Mesendoderm (in vitro differentiated cells): Measurements from ENCODE around the gene NPIPB5. TPM values are rescaled to one million over a fixed set of nuclear protein-coding genes. Genes with fewer than 3 reads are reported as not detected.
"Not testable (repeated sequence)": the region's sequence is repeated elsewhere in the genome, so short reads cannot be mapped to it uniquely, and the experiment has no call there.

Source experiments
- DNase-seq: peaks from one replicate; pipeline ENCODE4 v3.0.0; 2013
- H2AK5ac ChIP-seq: 2 replicates; pipeline ENCODE4 v1.6.1; 2013; ENCODE audit warnings: low read length, inconsistent platforms
- H2BK120ac ChIP-seq: 2 replicates; pipeline ENCODE4 v1.6.1; 2013; ENCODE audit warnings: low read depth, mild to moderate bottlenecking, low read length, moderate library complexity, mixed read lengths
- H2BK15ac ChIP-seq: replicated peaks from 2 replicates; pipeline ENCODE4 v1.6.1; 2013; ENCODE audit warnings: low read depth, mild to moderate bottlenecking, moderate library complexity
- H2BK5ac ChIP-seq: 2 replicates; pipeline ENCODE4 v1.6.1; 2013; ENCODE audit warnings: low read length, inconsistent platforms
- H3K18ac ChIP-seq: 2 replicates; pipeline ENCODE4 v1.6.1; 2013; ENCODE audit warnings: mild to moderate bottlenecking, low read length, mixed read lengths
- H3K23ac ChIP-seq: one replicate; pipeline ENCODE4 v1.6.1; 2013; ENCODE audit warnings: low read length
- H3K27ac ChIP-seq: 2 replicates; pipeline ENCODE4 v1.5.1; 2013; ENCODE audit warnings: low read depth, mild to moderate bottlenecking, inconsistent platforms, low read length, moderate library complexity
- H3K27me3 ChIP-seq: 2 replicates; pipeline ENCODE4 v1.6.1; 2013; ENCODE audit warnings: low read length, control low read depth, mild to moderate bottlenecking, inconsistent platforms; ENCODE audit not compliant: insufficient read depth, poor library complexity
- H3K36me3 ChIP-seq: 2 replicates; pipeline ENCODE4 v1.6.1; 2013; ENCODE audit warnings: low read length, inconsistent platforms; ENCODE audit not compliant: control insufficient read depth, insufficient read depth
- H3K4ac ChIP-seq: one replicate; pipeline ENCODE4 v1.6.1; 2013; ENCODE audit warnings: low read depth, mild to moderate bottlenecking, low read length, moderate library complexity
- H3K4me1 ChIP-seq: 2 replicates; pipeline ENCODE4 v1.6.1; 2013; ENCODE audit warnings: low read depth, low read length, inconsistent platforms; ENCODE audit not compliant: control insufficient read depth
- H3K4me2 ChIP-seq: 2 replicates; pipeline ENCODE4 v1.6.1; 2013; ENCODE audit warnings: low read length
- H3K4me3 ChIP-seq: 2 replicates; pipeline ENCODE4 v1.5.1; 2013; ENCODE audit warnings: mild to moderate bottlenecking, low read length
- H3K56ac ChIP-seq: one replicate; pipeline ENCODE4 v1.6.1; 2013; ENCODE audit warnings: low read length
- H3K79me1 ChIP-seq: 2 replicates; pipeline ENCODE4 v1.6.1; 2013; ENCODE audit warnings: low read length, inconsistent platforms
- H3K79me2 ChIP-seq: 2 replicates; pipeline ENCODE4 v1.6.1; 2013; ENCODE audit warnings: mild to moderate bottlenecking, low read length; ENCODE audit not compliant: control insufficient read depth, insufficient read depth
- H3K9ac ChIP-seq: 2 replicates; pipeline ENCODE4 v1.6.1; 2013; ENCODE audit warnings: low read length, inconsistent platforms
- H4K5ac ChIP-seq: one replicate; pipeline ENCODE4 v1.6.1; 2013; ENCODE audit warnings: low read length
- H4K8ac ChIP-seq: one replicate; pipeline ENCODE4 v1.6.1; 2013; ENCODE audit warnings: low read depth, mild to moderate bottlenecking, control low read depth, low read length, moderate library complexity
- WGBS: extraction: QIAGEN DNeasy Blood & Tissue Kit; methylation state at CpG from one replicate; pipeline ENCODE4 v1.1.7; 2013; ENCODE audit warnings: low lambda C conversion rate, missing lambda C conversion rate; ENCODE audit not compliant: insufficient coverage; ENCODE audit errors: extremely low coverage; 5-methylcytosine and 5-hydroxymethylcytosine counted together
- small RNA-seq: library from polyadenylated mRNA; stranded (forward); fragments of <200 nt; extraction: miRNeasy Mini kit (QIAGEN cat#:217004); gene quantifications from one replicate; pipeline ENCODE3, GENCODE V24; 2013; ENCODE audit not compliant: insufficient read depth

NPIPB5 gene

DNA sequence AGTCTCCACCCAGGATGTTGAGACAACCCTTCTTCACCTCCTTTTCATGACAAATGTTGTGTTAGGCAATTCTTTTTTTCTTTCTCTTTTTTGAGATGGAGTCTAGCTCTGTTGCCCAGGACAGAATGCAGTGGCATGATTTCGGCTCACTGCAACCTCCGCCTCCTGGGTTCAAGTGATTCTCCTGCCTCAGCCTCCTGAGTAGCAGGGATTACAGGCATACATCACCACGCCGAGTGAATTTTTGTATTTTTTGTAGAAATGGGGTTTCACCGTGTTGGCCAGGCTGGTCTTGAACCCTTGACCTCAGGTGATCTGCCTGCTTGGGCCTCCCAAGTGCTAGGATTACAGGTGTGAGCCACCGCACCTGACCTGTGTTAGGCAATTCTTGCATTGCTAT, 39.2 kb downstream of the NPIPB5 start:
- H2BK15ac ChIP-seq, H3K36me3 ChIP-seq, H3K79me1 ChIP-seq, H3K4ac ChIP-seq, H3K23ac ChIP-seq, H2BK120ac ChIP-seq, H3K9ac ChIP-seq, H2BK5ac ChIP-seq, H2AK5ac ChIP-seq, H3K4me2 ChIP-seq, H3K56ac ChIP-seq, H3K79me2 ChIP-seq, H3K4me3 ChIP-seq, H3K27ac ChIP-seq, H3K27me3 ChIP-seq, H3K4me1 ChIP-seq, H4K5ac ChIP-seq, H3K18ac ChIP-seq, DNase-seq, H4K8ac ChIP-seq: not testable (repeated sequence)
- no CpG with 5 or more reads among the region's 6 CpGs for WGBS

DNA sequence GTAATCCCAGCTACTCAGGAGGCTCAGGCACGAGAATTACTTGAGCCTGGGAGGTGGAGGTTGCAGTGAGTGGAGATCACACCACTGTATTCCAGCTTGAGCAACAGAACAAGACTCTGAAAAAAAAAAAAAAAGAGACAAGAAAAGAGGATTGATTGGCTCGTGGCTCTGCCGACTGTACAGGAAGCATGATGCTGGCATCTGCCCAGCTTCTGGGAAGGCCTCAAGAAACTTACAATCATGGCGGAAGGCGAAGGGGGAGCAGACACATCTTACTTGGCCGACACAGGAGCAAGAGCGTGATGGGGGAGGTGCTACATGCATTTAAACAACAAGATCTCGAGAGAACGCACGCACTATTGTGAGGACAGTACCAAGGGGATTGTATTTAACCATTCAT, 40.5 kb downstream of the NPIPB5 start:
- not testable (repeated sequence) for H3K23ac ChIP-seq, H2BK5ac ChIP-seq, H3K9ac ChIP-seq, H2AK5ac ChIP-seq, H3K4me3 ChIP-seq, H2BK120ac ChIP-seq, H3K79me2 ChIP-seq, H2BK15ac ChIP-seq, H4K5ac ChIP-seq, H3K79me1 ChIP-seq, H3K4me2 ChIP-seq, H3K27ac ChIP-seq, H3K18ac ChIP-seq, H3K27me3 ChIP-seq, DNase-seq, H3K56ac ChIP-seq, H3K36me3 ChIP-seq, H4K8ac ChIP-seq, H3K4ac ChIP-seq, H3K4me1 ChIP-seq
- no CpG with 5 or more reads among the region's 10 CpGs for WGBS

DNA sequence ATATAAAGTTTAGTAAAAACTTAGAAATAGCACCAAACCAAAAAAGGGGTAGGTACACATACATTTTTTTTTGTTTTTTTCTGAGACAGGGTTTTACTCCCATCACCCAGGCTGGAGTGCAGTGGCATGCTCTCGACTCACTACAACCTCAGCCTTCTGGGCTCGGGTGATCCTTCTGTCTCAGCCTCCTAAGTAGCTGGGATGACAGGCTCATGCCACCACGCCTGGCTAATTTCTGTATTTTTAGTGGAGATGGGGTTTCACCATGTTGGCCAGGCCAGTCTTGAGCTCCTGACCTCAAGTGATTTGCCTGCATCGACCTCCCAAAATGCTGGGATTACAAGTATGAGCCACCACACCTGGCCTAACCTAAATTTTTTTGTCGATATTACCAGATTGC, 41.0 kb downstream of the NPIPB5 start:
- not testable (repeated sequence) for H3K79me2 ChIP-seq, H2BK120ac ChIP-seq, H4K8ac ChIP-seq, H3K18ac ChIP-seq, H3K4me3 ChIP-seq, H2BK5ac ChIP-seq, H3K79me1 ChIP-seq, H2BK15ac ChIP-seq, H3K36me3 ChIP-seq, H3K4me2 ChIP-seq, H3K9ac ChIP-seq, H3K27ac ChIP-seq, H3K4me1 ChIP-seq, H3K56ac ChIP-seq, H3K23ac ChIP-seq, H2AK5ac ChIP-seq, H4K5ac ChIP-seq, H3K27me3 ChIP-seq, DNase-seq, H3K4ac ChIP-seq
- WGBS = no CpG with 5 or more reads among the region's 5 CpGs

DNA sequence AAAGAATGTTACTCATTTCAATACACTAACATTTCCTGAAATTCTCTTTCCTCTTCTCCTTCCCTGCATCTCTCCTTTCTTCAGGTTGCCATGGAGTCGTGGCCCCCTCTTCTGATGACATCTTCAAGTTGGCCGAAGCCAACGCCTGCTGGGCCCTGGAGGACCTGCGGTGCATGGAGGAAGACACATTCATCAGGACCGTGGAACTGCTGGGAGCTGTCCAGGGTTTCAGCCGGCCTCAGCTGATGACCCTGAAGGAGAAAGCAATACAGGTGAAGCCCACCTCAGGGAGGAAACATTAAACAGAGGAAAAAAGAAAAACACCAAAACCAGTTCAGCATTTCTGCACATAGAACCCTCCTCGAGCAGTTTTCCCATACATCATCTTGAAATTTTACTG, 46.1 kb downstream of the NPIPB5 start:
- not testable (repeated sequence) for H3K56ac ChIP-seq, H2BK15ac ChIP-seq, H2BK120ac ChIP-seq, H4K5ac ChIP-seq, H3K27me3 ChIP-seq, H4K8ac ChIP-seq, H3K23ac ChIP-seq, H3K79me2 ChIP-seq, H3K36me3 ChIP-seq, H3K18ac ChIP-seq, H3K27ac ChIP-seq, H2AK5ac ChIP-seq, H3K9ac ChIP-seq, H3K4ac ChIP-seq, DNase-seq, H3K4me3 ChIP-seq, H3K4me1 ChIP-seq, H3K79me1 ChIP-seq, H3K4me2 ChIP-seq, H2BK5ac ChIP-seq
- no CpG with 5 or more reads among the region's 7 CpGs for WGBS

Small RNA genes lying within 50 kb of the gene (small RNA-seq; reads per million reads assigned to genes)
- gene AC106788.1 = not detected
